ENCODE results near the gene IPO11.

Gene IPO11

DNA sequence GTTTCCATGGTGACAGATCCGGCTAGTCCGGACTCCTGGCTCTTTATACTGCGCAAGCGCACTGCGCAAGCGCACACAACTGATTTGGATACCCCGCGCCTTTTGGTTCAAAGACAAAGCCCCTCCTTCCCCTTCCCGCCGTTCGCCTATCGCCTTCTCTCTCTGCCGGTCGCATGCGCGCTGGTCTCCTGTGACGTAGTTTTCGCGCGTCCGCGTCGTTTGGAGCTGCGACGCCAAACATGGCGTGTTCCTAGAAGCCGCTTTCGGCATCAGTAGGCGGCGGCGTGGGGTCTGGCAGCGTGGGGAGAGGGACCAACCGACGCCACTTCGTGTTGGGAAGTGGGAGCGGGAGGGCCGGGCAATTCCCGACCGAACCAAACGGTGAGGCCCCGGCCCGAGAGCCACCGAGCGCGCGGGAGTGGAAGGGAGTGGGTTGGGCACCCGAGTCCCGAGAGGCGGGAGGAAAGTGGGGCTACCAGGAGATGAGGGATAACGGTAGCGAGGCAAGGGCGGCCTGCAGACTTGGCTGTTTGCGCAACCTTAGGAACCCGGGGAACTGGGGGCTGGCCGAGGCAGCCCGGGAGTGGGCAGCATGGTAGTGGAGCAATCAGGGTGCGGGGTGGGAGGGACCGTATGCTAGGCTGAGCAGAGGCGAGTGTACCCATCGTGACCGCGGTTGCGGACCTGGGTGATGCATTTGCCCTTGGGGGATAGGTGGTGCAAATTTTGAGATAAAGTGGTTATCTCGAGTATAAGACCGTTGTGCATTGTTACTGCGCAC lies at the start of gene IPO11:
Gene IPO11, plus strand, starts transcription at position 215 of the 781 bp plus-strand sequence. CDS start 24,517 bp downstream, outside the sequence.
- H3K4me2 ChIP-seq (ENCODE audit: low read length) = peak within 1 kb of the TSS; percentile 96
- H3K27me3 ChIP-seq (ENCODE audit: insufficient read depth, low read length) = no peaks in the 10 kb centered on the region
- H3K27ac ChIP-seq (ENCODE audit: low read depth, low read length, poor library complexity, severe bottlenecking) = no peak within 1 kb of the TSS
- H4K20me1 ChIP-seq (ENCODE audit: insufficient read depth, low read length) = no peaks in the 10 kb centered on the region
- peak within 1 kb of the TSS; percentile 94 for H2AFZ ChIP-seq (ENCODE audit: low read length)
- H3K9me3 ChIP-seq (ENCODE audit: low read length) = no peaks in the 10 kb centered on the region
- peaks cover 43% of the 10 kb centered on the region for H3K79me2 ChIP-seq (ENCODE audit: insufficient read depth, low read length)
- peak within 1 kb of the TSS; percentile 89 for H3K9ac ChIP-seq (ENCODE audit: low read length)
- H3K9me2 ChIP-seq (ENCODE audit: low read depth, low read length) = no peaks in the 10 kb centered on the region
- no peaks in the 10 kb centered on the region for H3K36me3 ChIP-seq (ENCODE audit: insufficient read depth, low read length)
- peak within 1 kb of the TSS; percentile 98 for H3K4me3 ChIP-seq (ENCODE audit: low read depth, low read length, poor library complexity, severe bottlenecking)
- TF ChIP-seq, protein P1, sequence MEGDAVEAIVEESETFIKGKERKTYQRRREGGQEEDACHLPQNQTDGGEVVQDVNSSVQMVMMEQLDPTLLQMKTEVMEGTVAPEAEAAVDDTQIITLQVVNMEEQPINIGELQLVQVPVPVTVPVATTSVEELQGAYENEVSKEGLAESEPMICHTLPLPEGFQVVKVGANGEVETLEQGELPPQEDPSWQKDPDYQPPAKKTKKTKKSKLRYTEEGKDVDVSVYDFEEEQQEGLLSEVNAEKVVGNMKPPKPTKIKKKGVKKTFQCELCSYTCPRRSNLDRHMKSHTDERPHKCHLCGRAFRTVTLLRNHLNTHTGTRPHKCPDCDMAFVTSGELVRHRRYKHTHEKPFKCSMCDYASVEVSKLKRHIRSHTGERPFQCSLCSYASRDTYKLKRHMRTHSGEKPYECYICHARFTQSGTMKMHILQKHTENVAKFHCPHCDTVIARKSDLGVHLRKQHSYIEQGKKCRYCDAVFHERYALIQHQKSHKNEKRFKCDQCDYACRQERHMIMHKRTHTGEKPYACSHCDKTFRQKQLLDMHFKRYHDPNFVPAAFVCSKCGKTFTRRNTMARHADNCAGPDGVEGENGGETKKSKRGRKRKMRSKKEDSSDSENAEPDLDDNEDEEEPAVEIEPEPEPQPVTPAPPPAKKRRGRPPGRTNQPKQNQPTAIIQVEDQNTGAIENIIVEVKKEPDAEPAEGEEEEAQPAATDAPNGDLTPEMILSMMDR (IDR thresholded peaks at IDR 0.05; ENCODE audit: low read length) = no peak
- no peak for TF ChIP-seq EZH2 (IDR thresholded peaks at IDR 0.05; ENCODE audit: borderline replicate concordance, low read length)
- H3F3A ChIP-seq (ENCODE audit: insufficient read depth, low read length) = no peaks in the 10 kb centered on the region
- H3K4me1 ChIP-seq (ENCODE audit: insufficient read depth, low read length, severe bottlenecking) = peaks cover 23% of the 10 kb centered on the region

DNA sequence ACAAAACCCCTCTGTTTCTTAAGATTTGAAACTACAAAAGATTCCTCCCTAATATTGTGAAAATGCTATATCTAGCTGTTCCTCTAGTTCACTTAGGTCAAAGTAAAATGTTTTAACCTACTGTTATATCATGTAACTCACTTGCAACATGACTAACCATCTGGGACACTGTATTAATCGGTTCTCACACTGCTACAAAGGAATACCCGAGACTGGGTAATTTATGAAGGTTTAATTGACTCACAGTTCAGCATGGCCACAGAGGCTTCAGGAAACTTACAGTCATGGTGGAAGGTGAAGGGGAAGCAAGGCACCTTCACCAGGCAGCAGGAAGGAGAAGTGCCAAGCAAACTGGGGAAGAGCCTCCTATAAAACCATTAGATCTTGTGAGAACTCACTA lies 43.5 kb upstream of the IPO11 start:
- H3K36me3 ChIP-seq (ENCODE audit: insufficient read depth, low read length) = peaks cover 67% of the 10 kb centered on the region
- H3K27me3 ChIP-seq (ENCODE audit: insufficient read depth, low read length) = no peaks in the 10 kb centered on the region
- H4K20me1 ChIP-seq (ENCODE audit: insufficient read depth, low read length) = no peaks in the 10 kb centered on the region
- TF ChIP-seq, protein P1 (IDR thresholded peaks at IDR 0.05; ENCODE audit: low read length) = no peak
- no peak for TF ChIP-seq EZH2 (IDR thresholded peaks at IDR 0.05; ENCODE audit: borderline replicate concordance, low read length)
- H3K4me1 ChIP-seq (ENCODE audit: insufficient read depth, low read length, severe bottlenecking) = no peaks in the 10 kb centered on the region
- no peaks in the 10 kb centered on the region for H3K9me3 ChIP-seq (ENCODE audit: low read length)
- no peak overlapping the region for H2AFZ ChIP-seq (ENCODE audit: low read length)
- H3K9ac ChIP-seq (ENCODE audit: low read length) = no peak overlapping the region
- no peak overlapping the region for H3K4me2 ChIP-seq (ENCODE audit: low read length)
- no peak overlapping the region for H3K27ac ChIP-seq (ENCODE audit: low read depth, low read length, poor library complexity, severe bottlenecking)
- H3F3A ChIP-seq (ENCODE audit: insufficient read depth, low read length) = no peaks in the 10 kb centered on the region
- no peak overlapping the region for H3K4me3 ChIP-seq (ENCODE audit: low read depth, low read length, poor library complexity, severe bottlenecking)
- no peaks in the 10 kb centered on the region for H3K9me2 ChIP-seq (ENCODE audit: low read depth, low read length)
- H3K79me2 ChIP-seq (ENCODE audit: insufficient read depth, low read length) = no peaks in the 10 kb centered on the region

DNA sequence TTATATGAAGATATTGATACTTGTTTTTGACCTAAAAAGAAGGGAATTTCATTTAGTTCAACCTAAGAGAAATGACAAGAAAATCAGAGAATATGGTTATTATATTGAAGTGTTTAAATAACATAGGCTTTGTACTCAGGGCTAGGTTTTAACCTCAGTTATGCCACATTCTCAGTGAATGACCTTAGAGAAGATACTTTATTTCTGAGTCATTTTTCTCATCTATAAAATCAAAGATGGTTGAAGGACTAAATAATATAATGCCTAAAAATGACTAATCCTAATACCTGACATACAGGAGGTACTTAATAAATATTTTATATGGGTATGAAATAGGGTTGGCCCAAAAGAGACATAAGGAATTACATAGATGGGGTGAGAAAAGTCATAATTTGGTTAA lies 41.2 kb upstream of the IPO11 start:
- no peak overlapping the region for H3K4me2 ChIP-seq (ENCODE audit: low read length)
- H3K79me2 ChIP-seq (ENCODE audit: insufficient read depth, low read length) = no peaks in the 10 kb centered on the region
- no peak overlapping the region for H3K27ac ChIP-seq (ENCODE audit: low read depth, low read length, poor library complexity, severe bottlenecking)
- H3K27me3 ChIP-seq (ENCODE audit: insufficient read depth, low read length) = no peaks in the 10 kb centered on the region
- H3F3A ChIP-seq (ENCODE audit: insufficient read depth, low read length) = no peaks in the 10 kb centered on the region
- no peaks in the 10 kb centered on the region for H3K9me3 ChIP-seq (ENCODE audit: low read length)
- peaks cover 67% of the 10 kb centered on the region for H3K36me3 ChIP-seq (ENCODE audit: insufficient read depth, low read length)
- no peak for TF ChIP-seq EZH2 (IDR thresholded peaks at IDR 0.05; ENCODE audit: borderline replicate concordance, low read length)
- TF ChIP-seq, protein P1 (IDR thresholded peaks at IDR 0.05; ENCODE audit: low read length) = no peak
- H3K4me3 ChIP-seq (ENCODE audit: low read depth, low read length, poor library complexity, severe bottlenecking) = no peak overlapping the region
- no peak overlapping the region for H3K9ac ChIP-seq (ENCODE audit: low read length)
- no peak overlapping the region for H2AFZ ChIP-seq (ENCODE audit: low read length)
- no peaks in the 10 kb centered on the region for H3K4me1 ChIP-seq (ENCODE audit: insufficient read depth, low read length, severe bottlenecking)
- H4K20me1 ChIP-seq (ENCODE audit: insufficient read depth, low read length) = no peaks in the 10 kb centered on the region
- no peaks in the 10 kb centered on the region for H3K9me2 ChIP-seq (ENCODE audit: low read depth, low read length)

All from OCI-LY1 (cell line).